Stimulated activated CD8-positive, alpha-beta memory T cell treated with anti-CD3 and anti-CD28 coated beads, Interleukin-7, amount 100 ng/mL, for 1 hour (primary cell): ENCODE measurements around the gene PAQR9.

Experiments used
- DNase-seq, 2 donors: peaks; one replicate each; pipeline ENCODE4 v3.0.0-alpha.2; 2020; ENCODE audit warnings: low read depth in 2 of 2

Gene PAQR9

GRCh38 chr3:142982038-142982773 is 18.7 kb upstream of the PAQR9 start:
- no peak for DNase-seq

- no peak for DNase-seq
Observed at GRCh38 chr3:142981108-142981507, 17.6 kb upstream of the PAQR9 start.

GRCh38 chr3:142977399-142977728 is 13.9 kb upstream of the PAQR9 start:
- DNase-seq, result no peak

GRCh38 chr3:142976621-142977398 is 13.3 kb upstream of the PAQR9 start:
- no peak for DNase-seq

- no peak for DNase-seq
Observed at GRCh38 chr3:142975316-142975995, 12.0 kb upstream of the PAQR9 start.

- DNase-seq, result no peak
Observed at GRCh38 chr3:142973217-142974009, 9.9 kb upstream of the PAQR9 start.

GRCh38 chr3:142972092-142972753 is 8.7 kb upstream of the PAQR9 start:
- no peak for DNase-seq

- no peak for DNase-seq
Observed at GRCh38 chr3:142971431-142971830, 8.0 kb upstream of the PAQR9 start.

GRCh38 chr3:142968319-142969025 is 5.0 kb upstream of the PAQR9 start:
- no peak for DNase-seq

- no peak for DNase-seq
Observed at GRCh38 chr3:142966808-142967207, 3.3 kb upstream of the PAQR9 start.

- no peak for DNase-seq
Observed at GRCh38 chr3:142965581-142965980, 2.1 kb upstream of the PAQR9 start.

- no peak for DNase-seq
Observed at GRCh38 chr3:142963234-142963515, 299 bp downstream of the PAQR9 start.

GRCh38 chr3:142962520-142963233 is 797 bp downstream of the PAQR9 start:
- DNase-seq, result no peak

- DNase-seq, result no peak
Observed at GRCh38 chr3:142962175-142962519, 1.3 kb downstream of the PAQR9 start.

GRCh38 chr3:142961539-142961938 is 1.9 kb downstream of the PAQR9 start:
- no peak for DNase-seq

- no peak for DNase-seq
Observed at GRCh38 chr3:142960322-142960850, 3.1 kb downstream of the PAQR9 start.

- no peak for DNase-seq
Observed at GRCh38 chr3:142958707-142959106, 4.8 kb downstream of the PAQR9 start.

GRCh38 chr3:142953443-142953842 is 10.0 kb downstream of the PAQR9 start:
- DNase-seq, result no peak

- no peak for DNase-seq
Observed at GRCh38 chr3:142952272-142953193, 10.9 kb downstream of the PAQR9 start.
